Raji (cell line): Measurements from ENCODE around the gene CORO2A.

Experiments used
- POLR2A ChIP-seq: IDR thresholded peaks from 2 replicates; pipeline ENCODE4 v1.6.1; 2011; ENCODE audit warnings: low read depth, low read length, control low read depth; ENCODE audit not compliant: insufficient read depth

CORO2A gene

DNA sequence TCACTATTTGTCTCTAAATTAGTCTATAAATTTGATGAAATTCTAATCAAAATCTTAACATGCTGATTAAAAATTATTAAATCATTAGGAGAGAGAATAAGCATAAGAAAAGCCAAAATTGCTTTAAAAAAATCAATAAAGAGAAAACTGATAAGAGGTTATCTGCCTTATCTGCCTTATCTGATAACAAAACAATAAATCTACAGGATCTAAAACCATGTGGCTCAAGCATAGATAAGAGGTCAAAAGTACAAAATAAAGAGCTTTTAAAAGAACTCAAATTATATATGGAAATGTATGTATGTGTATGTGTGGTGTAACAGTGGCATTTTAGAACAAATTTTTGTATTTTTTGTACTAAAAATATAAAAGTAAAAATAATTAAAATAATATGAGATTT, 92.0 kb downstream of the CORO2A start:
- TF ChIP-seq POLR2A, result no peak

DNA sequence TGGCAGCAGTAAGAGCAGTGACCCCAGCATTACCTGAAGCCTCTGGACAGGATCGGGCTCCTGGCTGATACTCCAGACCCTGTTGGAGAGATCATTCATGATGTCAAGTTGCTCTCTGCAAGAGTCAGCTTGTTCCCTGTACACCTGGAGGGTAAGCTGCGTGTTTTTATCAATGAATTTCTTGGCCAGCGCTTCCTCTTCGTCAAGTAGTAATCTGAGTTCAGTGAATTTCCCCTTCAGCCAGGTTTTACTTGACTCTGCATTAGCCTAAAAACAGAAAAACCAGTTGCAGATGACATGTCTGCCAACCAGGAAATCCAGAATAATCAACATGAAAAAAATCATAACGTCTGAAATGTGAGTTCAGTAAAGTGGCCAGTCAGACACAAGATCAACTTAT, 92.5 kb downstream of the CORO2A start:
- no peak for TF ChIP-seq POLR2A

DNA sequence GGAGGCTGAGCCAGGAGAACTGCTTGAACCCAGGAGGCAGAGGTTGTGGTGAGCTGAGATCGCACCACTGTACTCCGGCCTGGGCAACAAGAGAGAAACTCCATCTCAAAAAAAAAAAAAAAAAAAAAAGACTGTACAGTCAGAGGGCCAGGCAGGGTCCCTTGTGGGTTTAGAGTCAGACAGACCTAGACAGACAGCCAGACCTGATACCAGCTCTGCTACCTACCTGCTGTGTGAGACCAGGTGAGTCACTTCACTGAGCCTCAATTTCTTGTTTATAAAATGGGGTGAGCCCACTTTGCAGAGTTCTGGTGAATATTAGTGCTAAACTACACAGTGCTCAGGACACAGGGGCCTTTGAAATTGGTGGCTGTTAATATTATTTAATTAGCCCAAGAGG, 93.1 kb downstream of the CORO2A start:
- no peak for TF ChIP-seq POLR2A

DNA sequence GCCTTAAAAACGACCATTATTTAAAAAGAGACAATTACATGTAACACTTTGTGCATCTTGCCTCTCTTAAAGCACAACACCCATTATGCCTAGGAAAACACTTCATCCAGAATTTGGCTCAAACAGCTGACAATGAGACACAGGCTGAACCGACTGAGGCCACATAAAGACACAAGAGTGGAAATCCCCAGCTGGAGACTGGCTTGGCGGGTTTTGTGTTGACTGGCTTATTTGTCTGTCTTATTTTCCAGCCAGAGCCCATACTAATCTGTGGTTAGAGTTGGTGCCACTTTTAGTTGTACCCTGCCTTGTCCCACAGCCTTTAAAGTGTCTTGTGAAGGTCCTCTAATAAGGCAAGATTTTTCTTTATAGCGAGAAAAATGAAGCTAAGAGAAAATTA, 94.6 kb downstream of the CORO2A start:
- TF ChIP-seq POLR2A, result no peak

DNA sequence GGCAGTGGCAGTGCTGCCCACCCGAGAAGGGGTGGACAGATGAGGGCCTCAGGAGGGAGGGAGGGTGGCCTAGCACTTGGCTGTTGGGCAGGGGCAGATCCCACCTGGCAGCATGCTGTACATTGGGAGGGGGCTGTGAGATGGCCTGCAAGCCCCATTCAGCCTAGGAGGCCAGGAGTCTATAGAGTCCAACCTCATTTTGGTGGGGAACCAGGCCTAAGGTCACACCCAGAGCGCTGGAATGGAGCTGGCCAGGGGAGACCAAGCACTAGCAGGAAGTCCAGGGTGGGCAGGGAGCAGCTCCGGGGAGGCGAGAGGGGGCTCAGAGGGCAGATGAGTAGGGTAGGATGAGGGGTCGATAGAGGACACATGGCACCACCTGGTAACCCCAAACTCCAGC, 96.3 kb downstream of the CORO2A start:
- no peak for TF ChIP-seq POLR2A

DNA sequence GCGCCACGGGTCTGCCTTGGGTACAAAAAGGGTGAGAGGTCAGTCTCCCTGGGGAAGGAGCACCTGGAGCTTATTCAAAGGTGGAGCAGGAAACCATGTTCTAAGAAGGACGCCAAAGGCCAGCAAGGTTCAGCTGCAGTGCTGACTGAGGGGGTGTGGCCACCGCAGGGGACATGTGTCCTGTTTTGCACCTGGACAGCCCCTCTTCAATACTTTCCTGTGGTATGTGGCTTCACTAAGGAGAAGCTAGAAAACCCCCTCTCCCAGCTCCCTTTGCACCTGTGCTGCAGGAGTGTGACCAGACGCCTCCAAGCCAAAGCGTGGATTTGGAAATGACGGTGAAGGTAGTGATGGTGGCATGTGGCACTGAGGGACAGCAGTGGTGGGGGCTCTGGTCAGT, 97.0 kb downstream of the CORO2A start:
- TF ChIP-seq POLR2A, result no peak

DNA sequence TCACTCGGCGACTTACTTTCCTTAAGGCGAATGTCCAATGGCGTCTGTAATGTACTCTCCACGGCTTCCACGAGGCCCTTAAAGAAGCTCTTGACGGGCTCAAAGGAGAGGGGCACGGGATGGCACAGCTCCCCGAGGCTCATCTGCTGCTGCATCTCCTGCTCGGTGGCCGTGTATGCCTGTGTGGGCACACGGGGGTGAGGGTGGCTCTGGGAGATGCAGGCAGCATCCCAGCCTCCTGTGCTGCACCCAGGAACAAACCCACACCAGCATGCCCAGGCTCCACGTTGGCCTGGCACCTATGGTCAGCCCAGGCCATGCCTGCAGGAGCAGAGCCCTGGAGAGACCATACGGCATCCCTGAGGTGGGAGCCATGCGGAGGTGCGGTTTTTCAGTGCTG, 97.6 kb downstream of the CORO2A start:
- TF ChIP-seq POLR2A, result no peak

DNA sequence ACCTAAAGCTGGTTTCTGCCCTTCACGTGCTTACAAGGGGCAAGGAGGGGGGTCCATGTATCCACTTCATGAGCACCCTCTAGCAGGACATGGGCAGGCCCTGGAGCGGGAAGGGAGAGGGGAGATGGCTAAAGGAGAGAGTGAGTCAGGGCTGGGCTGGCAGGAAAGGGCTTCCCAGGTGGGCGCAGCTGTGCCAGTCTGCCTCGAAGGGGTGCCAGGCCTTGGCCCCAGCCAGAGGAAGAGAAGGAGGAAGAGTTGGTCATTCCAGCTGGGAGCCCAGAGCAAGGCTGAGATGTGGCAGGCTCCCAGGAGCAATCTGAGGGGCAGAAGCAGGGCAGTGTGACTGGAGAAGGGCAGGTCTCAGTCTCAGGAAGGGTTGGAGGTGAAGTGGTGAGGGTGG, 98.1 kb downstream of the CORO2A start:
- no peak for TF ChIP-seq POLR2A

DNA sequence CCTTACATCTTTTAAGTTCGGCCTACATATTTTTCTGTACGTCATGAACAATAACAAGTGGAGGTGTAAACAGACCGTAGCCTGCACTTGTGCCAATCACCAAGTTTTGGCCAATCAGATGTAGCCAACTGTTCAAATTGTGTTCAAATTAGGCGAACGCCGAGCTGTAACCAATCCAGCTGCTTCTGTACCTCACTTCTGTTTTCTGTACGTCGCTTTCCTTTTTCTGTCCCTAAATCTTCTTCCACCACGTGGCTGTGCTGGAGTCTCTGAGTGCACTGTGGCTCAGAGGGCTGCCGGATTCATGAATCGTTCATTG, 99.9 kb downstream of the CORO2A start:
- no peak for TF ChIP-seq POLR2A

DNA sequence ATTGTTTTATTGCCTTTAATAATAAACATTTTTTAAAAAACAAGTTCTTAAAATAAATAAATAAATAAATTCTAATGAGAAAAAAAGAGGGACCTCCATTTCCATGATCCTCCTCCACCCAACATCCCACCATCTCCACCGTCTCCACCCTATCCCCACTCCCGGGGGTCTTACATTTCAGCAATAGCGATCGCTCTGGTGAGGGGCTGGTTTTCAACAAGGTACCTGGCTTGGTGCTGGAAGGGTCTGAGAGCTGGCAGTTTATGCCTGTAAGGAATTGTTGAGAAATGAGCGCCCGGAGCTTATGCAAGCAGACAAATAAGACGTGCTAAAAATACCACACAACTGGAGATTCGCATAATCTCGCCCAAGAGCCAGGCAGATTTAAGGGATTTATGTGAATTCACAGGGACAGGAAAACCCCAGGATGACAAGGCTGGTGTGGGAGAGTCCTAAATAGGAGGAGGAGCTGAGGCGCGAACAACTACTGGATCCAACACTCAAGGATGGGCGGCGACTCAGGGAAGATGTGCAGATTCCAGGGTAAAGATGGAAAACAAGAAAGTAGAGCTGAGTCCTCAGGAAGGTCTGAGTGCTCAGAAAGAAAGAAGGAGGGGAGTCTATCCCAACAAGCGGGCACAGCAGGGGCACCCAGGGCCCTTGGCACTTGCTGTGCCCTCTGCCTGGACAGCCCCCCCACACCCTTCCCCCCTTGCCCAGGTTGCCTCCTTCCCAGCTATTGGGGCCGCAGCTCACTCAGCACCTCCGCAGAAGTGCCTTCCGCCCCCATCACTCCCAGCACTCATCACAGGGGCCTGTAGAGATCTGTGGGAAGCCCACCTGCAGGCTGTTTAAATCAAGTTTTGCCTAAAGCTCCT, 100.5 kb downstream of the CORO2A start:
- no peak for TF ChIP-seq POLR2A

DNA sequence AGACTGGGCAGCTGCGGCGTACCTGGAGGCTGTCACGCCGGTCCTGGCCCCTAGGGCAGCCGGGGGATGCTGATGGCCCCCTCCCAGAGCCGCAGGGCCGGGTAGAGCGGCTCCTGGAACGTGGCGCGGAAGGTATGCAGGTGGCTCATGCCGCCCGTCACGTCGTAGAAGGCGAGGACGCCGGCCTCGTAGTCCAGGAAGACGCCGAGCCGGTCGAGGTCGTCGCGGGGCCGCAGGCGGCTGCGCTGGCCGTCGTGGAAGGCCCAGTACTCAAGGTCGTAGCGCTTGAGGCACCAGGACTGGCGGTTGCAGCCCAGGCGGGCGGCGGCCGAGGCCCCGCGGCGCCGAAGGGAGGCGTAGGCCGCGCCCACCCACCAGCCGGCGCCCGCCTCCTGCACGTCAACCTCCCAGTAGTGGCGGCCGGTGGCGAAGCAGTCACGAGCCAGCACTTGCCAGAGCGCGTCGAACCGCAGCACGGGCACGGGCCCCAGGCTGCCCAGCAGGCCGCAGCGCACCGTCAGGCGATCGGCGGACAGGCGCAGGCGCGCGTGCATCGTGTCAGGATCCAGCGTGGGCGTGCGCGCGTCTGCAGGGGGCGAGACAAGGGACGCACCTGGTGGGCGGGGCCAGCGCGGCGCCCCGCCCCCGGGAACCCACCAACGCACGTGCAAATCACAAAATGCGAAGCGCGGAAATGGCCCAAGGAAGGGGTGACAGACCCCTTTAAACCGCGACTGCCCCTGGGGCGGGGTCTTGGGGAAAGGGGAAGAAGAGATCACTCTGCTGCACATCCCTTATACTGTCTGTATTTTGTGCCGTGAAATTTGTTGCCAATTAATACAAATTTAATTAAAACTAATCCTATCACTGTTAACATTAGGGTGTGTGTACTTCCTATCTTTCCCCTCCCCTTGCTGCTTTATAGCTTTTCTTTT, 104.8 kb downstream of the CORO2A start:
- TF ChIP-seq POLR2A, result no peak

DNA sequence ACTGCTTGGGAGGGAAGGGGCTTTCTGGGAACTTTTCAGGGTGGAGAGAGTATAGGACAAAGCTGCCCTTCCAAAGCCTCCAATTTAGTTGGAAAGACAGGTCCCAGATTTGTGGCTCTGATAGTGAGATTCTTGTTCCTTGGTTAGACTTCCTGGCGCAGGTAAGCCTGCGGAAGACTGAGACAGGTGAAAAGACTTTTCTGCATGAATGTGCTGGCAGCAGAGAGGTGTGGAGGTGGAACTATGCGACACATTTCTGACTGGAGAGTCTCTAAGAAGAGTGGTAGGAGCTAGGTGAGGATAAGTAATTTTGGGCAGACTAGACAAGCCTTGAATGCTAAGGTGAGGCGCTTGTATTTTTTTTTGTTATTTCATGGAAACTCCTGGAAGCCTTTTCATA, 106.0 kb downstream of the CORO2A start:
- TF ChIP-seq POLR2A, result no peak

DNA sequence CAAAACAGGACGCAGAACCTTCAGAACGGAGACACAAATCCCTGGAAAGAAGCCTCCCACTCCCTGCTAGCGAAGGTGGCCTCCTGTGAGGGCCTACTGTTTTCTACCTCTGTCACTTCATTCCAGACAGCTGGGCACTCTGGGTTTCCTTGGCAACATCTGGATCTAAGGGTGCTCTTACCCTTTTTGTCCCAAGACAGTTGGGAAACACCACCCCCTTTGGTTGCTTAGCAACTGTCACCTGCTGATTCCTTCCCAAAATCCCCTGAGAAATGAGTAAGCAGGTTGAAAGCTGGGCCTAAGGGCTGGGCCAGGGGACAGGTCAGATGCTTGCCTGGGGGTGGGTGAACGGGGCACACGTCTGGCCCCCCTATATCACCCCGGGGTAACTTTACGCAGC, 106.5 kb downstream of the CORO2A start:
- no peak for TF ChIP-seq POLR2A

DNA sequence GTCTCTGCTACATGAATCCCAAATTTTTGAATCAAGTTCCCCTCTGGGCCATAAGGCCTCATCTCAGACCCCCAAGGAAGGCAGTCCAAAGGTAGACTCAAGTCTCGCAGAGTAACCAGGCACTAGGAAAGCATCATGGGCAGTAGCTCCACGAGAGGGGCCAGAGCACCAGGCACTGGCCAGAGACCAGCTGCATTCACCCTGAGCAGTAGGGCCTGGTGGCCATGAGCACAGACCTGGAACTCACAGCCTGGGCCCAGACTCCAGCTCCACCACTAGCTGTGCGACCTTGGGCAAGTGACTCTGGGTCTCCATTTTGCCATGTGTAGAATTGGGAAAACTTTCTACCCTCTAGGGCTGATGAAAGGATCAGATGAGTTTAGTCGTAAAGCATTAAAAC, 107.4 kb downstream of the CORO2A start:
- TF ChIP-seq POLR2A, result no peak

DNA sequence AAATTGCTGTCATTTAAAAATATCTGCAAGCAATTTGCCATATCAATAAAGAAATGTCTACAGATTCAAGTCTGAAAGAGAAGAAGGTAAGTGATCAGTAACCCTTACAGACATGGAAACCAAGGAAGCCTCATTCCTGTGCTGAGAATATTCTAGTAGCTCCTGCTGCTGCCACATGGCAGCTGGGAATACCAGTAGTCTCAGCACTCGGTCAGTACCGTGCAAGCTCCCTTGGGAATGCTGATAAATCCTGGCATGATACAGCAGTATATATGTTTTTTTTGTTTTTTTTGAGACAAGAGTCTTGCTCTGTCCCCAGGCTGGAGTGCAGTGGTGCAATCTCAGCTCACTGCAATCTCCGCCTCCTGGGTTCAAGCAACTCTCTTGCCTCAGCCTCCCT, 108.0 kb downstream of the CORO2A start:
- no peak for TF ChIP-seq POLR2A

DNA sequence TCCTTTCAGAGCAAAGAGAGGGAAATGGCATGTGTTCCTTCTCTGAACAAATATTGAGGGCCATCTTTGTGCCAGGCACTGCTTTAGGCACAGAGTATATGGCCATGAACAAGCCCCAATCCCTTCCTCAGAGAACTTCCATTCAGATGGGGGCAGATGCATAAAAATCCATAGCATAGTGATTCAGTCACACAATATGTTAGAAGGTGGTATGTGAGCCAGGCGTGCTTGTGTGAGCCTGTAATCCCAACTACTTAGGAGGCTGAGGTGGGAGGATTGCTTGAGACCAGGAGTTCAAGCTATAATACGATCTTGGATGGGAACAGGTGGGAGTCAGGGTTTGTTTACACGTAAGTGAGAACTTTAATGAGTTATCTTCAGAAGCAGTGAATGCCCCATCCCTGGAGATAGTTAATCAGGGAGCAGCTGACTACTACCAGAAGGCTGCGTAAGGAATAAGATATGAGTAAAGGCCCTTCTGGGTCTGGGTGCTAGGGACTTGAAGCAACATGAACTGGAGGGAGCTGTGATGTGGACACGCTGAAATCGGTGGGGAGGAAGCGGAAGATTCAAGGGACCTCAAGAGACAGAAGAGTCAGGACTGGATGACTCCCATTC, 108.8 kb downstream of the CORO2A start:
- no peak for TF ChIP-seq POLR2A

DNA sequence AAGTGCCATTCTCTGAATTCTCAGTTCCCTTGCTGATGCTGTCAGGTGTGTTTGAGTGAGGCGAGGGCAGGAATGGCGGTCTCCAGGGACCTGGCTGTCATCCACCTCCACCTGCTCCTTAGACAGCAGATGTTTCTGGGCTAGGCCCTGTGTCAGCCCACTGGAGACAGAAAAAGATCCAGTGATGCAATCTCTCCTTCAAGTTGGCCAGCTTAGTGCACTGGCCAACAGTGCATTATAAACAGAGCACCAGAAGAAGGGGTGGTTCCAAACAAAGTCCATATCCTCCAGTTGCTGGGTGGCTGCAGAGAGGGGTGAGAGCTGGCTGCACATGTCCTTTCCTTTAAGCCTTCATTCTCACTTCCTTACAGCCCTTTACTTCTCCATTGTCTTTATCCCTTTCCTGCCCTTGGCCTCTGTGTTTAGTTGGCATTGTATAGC, 109.4 kb downstream of the CORO2A start:
- no peak for TF ChIP-seq POLR2A
